Chondrocyte (in vitro differentiated cells): ENCODE data around the gene FAF1. TPM values are rescaled to one million over a fixed set of nuclear protein-coding genes. Genes with fewer than 3 reads are reported as not detected.

ENCODE experiments used
- DNase-seq: peaks from one replicate; pipeline ENCODE4 v3.0.0; 2021; ENCODE audit warnings: mixed read lengths, low spot score
- H3K27ac Mint-ChIP-seq: one replicate; pipeline ENCODE4 v1.8.0; 2021; ENCODE audit warnings: mild to moderate bottlenecking, moderate library complexity, mixed read lengths; ENCODE audit not compliant: unreplicated experiment
- H3K27me3 Mint-ChIP-seq: 2 replicates; pipeline ENCODE4 v1.8.0; 2021; ENCODE audit warnings: low read depth, mixed read lengths
- H3K36me3 Mint-ChIP-seq: 2 replicates; pipeline ENCODE4 v1.8.0; 2021; ENCODE audit warnings: low read depth, mixed read lengths
- H3K4me1 Mint-ChIP-seq: 2 replicates; pipeline ENCODE4 v1.8.0; 2021; ENCODE audit warnings: low read depth, mild to moderate bottlenecking, mixed read lengths
- H3K4me3 Mint-ChIP-seq: one replicate; pipeline ENCODE4 v1.8.0; 2021; ENCODE audit warnings: mild to moderate bottlenecking, moderate library complexity, mixed read lengths; ENCODE audit not compliant: unreplicated experiment
- H3K9me3 Mint-ChIP-seq: 2 replicates; pipeline ENCODE4 v1.8.0; 2021; ENCODE audit warnings: low read depth, mixed read lengths
- CTCF ChIP-seq: fragments of 200-600 bp; sonication (generic); IDR thresholded peaks from 2 replicates; pipeline ENCODE4 v1.5.0; 2021; ENCODE audit warnings: antibody characterized with exemption, mild to moderate bottlenecking, moderate library complexity
- total RNA-seq: library from RNA; stranded (reverse); gene quantifications from 3 replicates; pipeline ENCODE4 v1.2.1, GENCODE V29; 2021

Gene FAF1
- total RNA-seq, 1 donor from 2014 or later, result 38.7 TPM

DNA sequence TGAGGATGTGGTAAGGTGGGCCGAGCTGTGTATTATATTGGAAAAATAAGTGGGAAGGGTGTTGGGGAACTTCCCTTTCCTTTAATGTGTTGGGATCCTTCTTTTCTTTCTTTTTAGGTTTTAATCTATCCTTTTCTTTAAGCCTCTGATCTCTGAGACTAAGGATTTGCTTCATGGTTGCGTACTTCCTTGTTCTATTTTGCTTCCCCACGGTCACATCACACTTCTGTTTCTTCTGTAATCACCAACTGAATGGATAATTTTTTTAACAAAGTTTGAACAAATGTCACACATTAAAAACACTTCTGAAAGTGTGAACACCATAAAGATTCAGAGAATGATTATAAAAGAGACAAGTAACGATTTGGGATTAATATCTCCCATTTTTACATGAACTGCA, 554.3 kb downstream of the FAF1 start:
- H3K27me3 Mint-ChIP-seq, result peaks cover 51% of the 10 kb centered on the region
- no peaks in the 10 kb centered on the region for H3K36me3 Mint-ChIP-seq
- H3K27ac Mint-ChIP-seq, result no peak overlapping the region
- no peak for TF ChIP-seq CTCF
- no peak overlapping the region for H3K4me3 Mint-ChIP-seq
- no peak for DNase-seq
- no peaks in the 10 kb centered on the region for H3K4me1 Mint-ChIP-seq
- H3K9me3 Mint-ChIP-seq, result peaks cover 12% of the 10 kb centered on the region

DNA sequence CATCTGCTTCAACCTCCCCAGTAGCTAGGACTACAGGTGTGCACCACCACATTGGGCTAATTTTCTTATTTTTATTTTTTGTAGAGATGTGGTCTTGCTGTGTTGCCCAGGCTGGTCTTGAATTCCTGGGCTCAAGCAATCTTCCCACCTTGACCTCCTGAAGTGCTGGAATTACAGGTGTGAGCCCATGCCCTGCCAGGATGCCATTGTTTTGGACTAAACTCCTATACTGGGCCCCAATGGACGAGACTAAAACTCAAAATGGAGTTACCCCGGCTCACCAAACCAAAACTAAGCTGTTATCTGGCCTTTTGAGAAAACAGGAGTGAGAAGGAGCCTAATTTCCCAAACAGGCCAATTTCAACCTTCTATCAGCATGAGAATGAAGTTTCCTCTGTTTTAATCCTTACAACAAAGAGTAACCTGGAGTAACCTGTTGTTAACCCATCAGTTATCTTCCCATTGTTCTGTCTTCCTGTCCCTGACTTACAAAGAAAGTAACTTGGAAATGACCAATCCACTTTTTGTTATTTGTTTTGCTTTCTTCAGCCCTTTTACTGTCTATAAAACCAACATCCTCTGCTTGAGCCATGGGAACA, 566.4 kb downstream of the FAF1 start:
- no peaks in the 10 kb centered on the region for H3K4me1 Mint-ChIP-seq
- no peak for TF ChIP-seq CTCF
- no peak overlapping the region for H3K27ac Mint-ChIP-seq
- H3K4me3 Mint-ChIP-seq, result no peak overlapping the region
- H3K36me3 Mint-ChIP-seq, result no peaks in the 10 kb centered on the region
- no peak for DNase-seq
- H3K9me3 Mint-ChIP-seq, result peaks cover 14% of the 10 kb centered on the region
- H3K27me3 Mint-ChIP-seq, result peaks cover 14% of the 10 kb centered on the region

Other genes with a start within 250 kb of the FAF1 start
- gene CDKN2C, start 10.0 kb upstream of the FAF1 start, total RNA-seq, result 5.2 to 5.7 TPM (median 5.4 TPM) in 3 replicates
- gene C1orf185, start 142.0 kb upstream of the FAF1 start, total RNA-seq, result not detected in 3 replicates